GM12801 (cell line): Measurements from ENCODE around the gene NAXE.

Experiments
- CTCF ChIP-seq: IDR thresholded peaks from one replicate; pipeline ENCODE4 v1.5.1; 2011; ENCODE audit warnings: control low read depth; ENCODE audit not compliant: insufficient read length; ENCODE audit errors: extremely low read depth

NAXE gene

GRCh38 chr1:156596426-156596825 lies 4.8 kb downstream of the NAXE start:
- TF ChIP-seq CTCF, result no peak

DNA sequence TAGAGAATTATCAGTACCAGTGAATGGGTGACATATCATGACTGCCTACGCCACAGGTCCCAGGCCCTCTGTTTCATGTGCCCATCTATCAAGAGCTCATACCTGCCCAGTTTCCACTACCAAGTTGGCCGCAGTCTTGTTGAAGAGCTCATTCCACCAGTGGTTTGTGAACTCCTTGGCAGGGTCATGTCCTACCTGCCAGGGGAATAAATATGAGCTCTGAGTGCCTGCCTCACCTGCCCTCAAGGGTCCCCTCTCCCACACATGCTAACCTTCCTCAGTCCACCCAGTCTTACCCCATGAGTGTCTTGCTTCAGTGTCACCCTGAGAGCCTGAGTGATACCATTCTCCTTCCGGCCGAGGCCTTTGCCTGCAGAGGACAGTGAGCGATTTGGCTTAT lies 6.5 kb downstream of the NAXE start:
- TF ChIP-seq CTCF, result no peak

GRCh38 chr1:156598731-156599432 lies 7.3 kb downstream of the NAXE start:
- TF ChIP-seq CTCF, result no peak

- no peak for TF ChIP-seq CTCF
These were observed 8.2 kb downstream of the NAXE start for GRCh38 chr1:156599811-156600210.

- TF ChIP-seq CTCF, result no peak
These were observed 9.2 kb downstream of the NAXE start for GRCh38 chr1:156600733-156601121.

GRCh38 chr1:156601122-156601830 lies 9.7 kb downstream of the NAXE start, which contains the start of gene GPATCH4:
Gene GPATCH4, minus strand, starts transcription at chr1:156601479.
- TF ChIP-seq CTCF, result no peak

- TF ChIP-seq CTCF, result no peak
These were observed 10.3 kb downstream of the NAXE start for GRCh38 chr1:156601892-156602291.
